Measurements from ENCODE around the gene FUT9. TPM values are rescaled to one million over a fixed set of nuclear protein-coding genes. Genes with fewer than 3 reads are reported as not detected.
"Not testable (repeated sequence)": the region's sequence is repeated elsewhere in the genome, so short reads cannot be mapped to it uniquely, and the experiment has no call there.

FUT9 gene
- total RNA-seq, 1 experiment from 2014 or later = 0.04 TPM

- no peak for ATAC-seq
- no peak overlapping the region for H2AFZ ChIP-seq (ENCODE audit: low read length)
- H3K27ac ChIP-seq (ENCODE audit: low read length) = no peak overlapping the region
- DNase-seq = no peak
- ChIA-PET CTCF (no interaction called here), POLR2A (ENCODE audit: unreplicated experiment) (no interaction called here)
- H3K4me2 ChIP-seq (ENCODE audit: low read length) = no peak overlapping the region
- no peaks in the 10 kb centered on the region for H3K27me3 ChIP-seq (ENCODE audit: low read length)
- no TSS peak for BruUV-seq (replicated peaks)
- TF ChIP-seq EZH2phosphoT487 (IDR thresholded peaks at IDR 0.05; ENCODE audit: borderline replicate concordance, low read length) = no peak
- no peak for TF ChIP-seq CTCF (conservative IDR thresholded peaks at IDR 0.05; ENCODE audit: low read depth, low read length)
- TF ChIP-seq EZH2 (IDR thresholded peaks at IDR 0.05; ENCODE audit: low read length, unreplicated experiment) = no peak
- no peaks in the 10 kb centered on the region for H3K79me2 ChIP-seq (ENCODE audit: low read length)
- no peak overlapping the region for H3K9ac ChIP-seq (ENCODE audit: low read length)
- H3K36me3 ChIP-seq (ENCODE audit: low read depth, low read length) = no peaks in the 10 kb centered on the region
- H3K9me3 ChIP-seq (ENCODE audit: low read length) = no peaks in the 10 kb centered on the region
- no peaks in the 10 kb centered on the region for H3K9me2 ChIP-seq (replicated peaks; ENCODE audit: low read length)
- no peaks in the 10 kb centered on the region for H4K20me1 ChIP-seq (ENCODE audit: low read length)
- no peaks in the 10 kb centered on the region for H3F3A ChIP-seq (ENCODE audit: low read length, unreplicated experiment)
- intact Hi-C loops (cut with micrococcal nuclease) = no loop called here
- H3K4me1 ChIP-seq (ENCODE audit: insufficient read depth, low read length) = no peaks in the 10 kb centered on the region
- H3K4me3 ChIP-seq (ENCODE audit: low read length) = no peak overlapping the region
Observed at GRCh38 chr6:96246563-96246962, 230.8 kb downstream of the FUT9 start.

GRCh38 chr6:96249755-96250154 is 234.0 kb downstream of the FUT9 start:
- H3K79me2 ChIP-seq (ENCODE audit: low read length) = no peaks in the 10 kb centered on the region
- no peaks in the 10 kb centered on the region for H3F3A ChIP-seq (ENCODE audit: low read length, unreplicated experiment)
- POLR2A ChIA-PET (ENCODE audit: unreplicated experiment) = no interaction called here
- no peak for ATAC-seq
- no peak overlapping the region for H3K27ac ChIP-seq (ENCODE audit: low read length)
- no peaks in the 10 kb centered on the region for H3K4me1 ChIP-seq (ENCODE audit: insufficient read depth, low read length)
- H3K9ac ChIP-seq (ENCODE audit: low read length) = no peak overlapping the region
- H4K20me1 ChIP-seq (ENCODE audit: low read length) = no peaks in the 10 kb centered on the region
- intact Hi-C loops (cut with micrococcal nuclease) = no loop called here
- H3K27me3 ChIP-seq (ENCODE audit: low read length) = no peaks in the 10 kb centered on the region
- H3K4me3 ChIP-seq (ENCODE audit: low read length) = no peak overlapping the region
- no peaks in the 10 kb centered on the region for H3K36me3 ChIP-seq (ENCODE audit: low read depth, low read length)
- no peak overlapping the region for H2AFZ ChIP-seq (ENCODE audit: low read length)
- no TSS peak for BruUV-seq (replicated peaks)
- CTCF ChIA-PET = no interaction called here
- no peak for DNase-seq
- H3K9me3 ChIP-seq (ENCODE audit: low read length) = no peaks in the 10 kb centered on the region
- H3K4me2 ChIP-seq (ENCODE audit: low read length) = no peak overlapping the region
- H3K9me2 ChIP-seq (replicated peaks; ENCODE audit: low read length) = no peaks in the 10 kb centered on the region
- TF ChIP-seq CTCF (conservative IDR thresholded peaks at IDR 0.05; ENCODE audit: low read depth, low read length) = no peak
- no peak for TF ChIP-seq EZH2 (IDR thresholded peaks at IDR 0.05; ENCODE audit: low read length, unreplicated experiment)
- TF ChIP-seq EZH2phosphoT487 (IDR thresholded peaks at IDR 0.05; ENCODE audit: borderline replicate concordance, low read length) = no peak

- TF ChIP-seq EZH2phosphoT487 (IDR thresholded peaks at IDR 0.05; ENCODE audit: borderline replicate concordance, low read length) = no peak
- Histone ChIP-seq H3K4me1 (ENCODE audit: insufficient read depth, low read length) (no peaks in the 10 kb centered on the region), H3K9me2 (replicated peaks; ENCODE audit: low read length) (no peaks in the 10 kb centered on the region), H3F3A (ENCODE audit: low read length, unreplicated experiment) (no peaks in the 10 kb centered on the region), H3K9me3 (ENCODE audit: low read length) (no peaks in the 10 kb centered on the region), H3K36me3 (ENCODE audit: low read depth, low read length) (no peaks in the 10 kb centered on the region), H3K27ac (ENCODE audit: low read length) (no peak overlapping the region), H3K4me3 (ENCODE audit: low read length) (no peak overlapping the region), H3K9ac (ENCODE audit: low read length) (no peak overlapping the region), H2AFZ (ENCODE audit: low read length) (no peak overlapping the region), H4K20me1 (ENCODE audit: low read length) (no peaks in the 10 kb centered on the region), H3K27me3 (ENCODE audit: low read length) (no peaks in the 10 kb centered on the region), H3K4me2 (ENCODE audit: low read length) (no peak overlapping the region), H3K79me2 (ENCODE audit: low read length) (no peaks in the 10 kb centered on the region)
- intact Hi-C loops (cut with micrococcal nuclease) = no loop called here
- no TSS peak for BruUV-seq (replicated peaks)
- DNase-seq = no peak
- POLR2A ChIA-PET (ENCODE audit: unreplicated experiment) = no interaction called here
- no peak for ATAC-seq
- CTCF ChIA-PET = interaction anchor here (0.6 kb wide), 1 partner anchor 539 kb away, joined by 4 read pairs; no protein-coding TSS in a partner anchor
Observed at GRCh38 chr6:96257751-96258150, 242.0 kb downstream of the FUT9 start.

DNA sequence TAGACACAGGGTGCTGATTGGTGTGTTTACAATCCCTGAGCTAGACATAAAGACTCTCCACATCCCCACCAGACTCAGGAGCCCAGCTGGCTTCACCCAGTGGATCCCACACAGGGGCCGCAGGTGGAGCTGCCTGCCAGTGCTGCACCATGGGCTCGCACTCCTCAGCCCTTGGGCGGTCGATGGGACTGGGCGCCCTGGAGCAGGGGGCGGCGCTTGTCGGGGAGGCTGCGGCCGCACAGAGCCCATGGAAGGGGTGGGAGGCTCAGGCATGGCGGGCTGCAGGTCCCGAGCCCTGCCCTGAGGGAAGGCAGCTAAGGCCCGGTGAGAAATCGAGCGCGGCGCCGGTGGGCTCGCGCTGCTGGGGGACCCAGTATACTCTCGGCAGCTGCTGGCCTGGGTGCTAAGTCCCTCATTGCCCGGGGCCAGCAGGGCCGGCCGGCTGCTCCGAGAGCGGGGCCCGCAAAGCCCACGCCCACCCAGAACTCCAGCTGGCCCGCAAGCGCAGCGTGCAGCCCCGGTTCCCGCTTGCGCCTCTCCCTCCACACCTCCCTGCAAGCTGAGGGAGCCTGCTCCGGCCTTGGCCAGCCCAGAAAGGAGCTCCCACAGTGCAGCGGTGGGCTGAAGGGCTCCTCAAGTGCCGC is 245.1 kb downstream of the FUT9 start:
- H3K4me1 ChIP-seq (ENCODE audit: insufficient read depth, low read length); CTCF ChIA-PET; H3K4me3 ChIP-seq (ENCODE audit: low read length); H3K4me2 ChIP-seq (ENCODE audit: low read length); BruUV-seq (replicated peaks); H3K9ac ChIP-seq (ENCODE audit: low read length); H2AFZ ChIP-seq (ENCODE audit: low read length); H3K79me2 ChIP-seq (ENCODE audit: low read length); H3F3A ChIP-seq (ENCODE audit: low read length, unreplicated experiment); H3K9me3 ChIP-seq (ENCODE audit: low read length); POLR2A ChIA-PET (ENCODE audit: unreplicated experiment); H3K27ac ChIP-seq (ENCODE audit: low read length); DNase-seq; H3K36me3 ChIP-seq (ENCODE audit: low read depth, low read length); intact Hi-C loops (cut with micrococcal nuclease); H3K27me3 ChIP-seq (ENCODE audit: low read length); H4K20me1 ChIP-seq (ENCODE audit: low read length); H3K9me2 ChIP-seq (replicated peaks; ENCODE audit: low read length); ATAC-seq: not testable (repeated sequence)

Data from PC-3 (cell line).